HepG2 (cell line): ENCODE results near the gene ARHGEF1. TPM values are rescaled to one million over a fixed set of nuclear protein-coding genes. Genes with fewer than 3 reads are reported as not detected.
A peak's percentile ranks its signal among the peaks of the same experiment; 100 is the strongest.

Source experiments
- ATAC-seq: fragments of 200-7000 bp; cut with Tn5 transposase; 3 replicates; pipeline ENCODE4 v1.9.1; 2020; ENCODE audit warnings: mild to moderate bottlenecking, moderate library complexity
- BruUV-seq: library from RNA; stranded (reverse); fragments of 400-500 nt; replicated peaks from 2 replicates; lab custom pipeline; 2021; lab: Mats Ljungman, UMichigan
- CTCF ChIA-PET: fragments of 300-600 bp; formaldehyde crosslinking; extraction: SDS; loops from one replicate; lab custom pipeline; 2021; ENCODE audit warnings: low total read pairs, inconsistent platforms, low intra/inter-chr PET ratio; lab: Yijun Ruan, JAX
- POLR2A ChIA-PET: fragments of 350-600 bp; sonication (Branson Sonifier 250); formaldehyde crosslinking; loops from one replicate; lab custom pipeline; 2020; ENCODE audit warnings: antibody characterized with exemption, inconsistent platforms; lab: Yijun Ruan, JAX
- DNase-seq: peaks from one replicate; pipeline ENCODE4 v3.0.0-alpha.2; 2015; ENCODE audit warnings: low spot score
- FAIRE-seq: peaks from 3 replicates; lab custom pipeline; 2011; peaks lifted over from hg19 to GRCh38; lab: Jason Lieb, UNC
- H2AFZ ChIP-seq: one replicate; pipeline ENCODE4 v1.6.1; 2011; ENCODE audit warnings: low read length, inconsistent platforms
- H3K27ac ChIP-seq: fragments of 300-600 bp; 3 replicates; pipeline ENCODE4 v1.8.0; 2011; ENCODE audit warnings: mixed run types, mild to moderate bottlenecking, mixed read lengths, low read length, inconsistent platforms; ENCODE audit not compliant: insufficient read depth; ENCODE audit errors: extremely low read length
- H3K27me3 ChIP-seq, 2 experiments: fragments of 200-600 bp in 1 of 2; 2 replicates in 1 of 2; 3 replicates in 1 of 2; pipeline versions ENCODE4 v1.6.0 to v1.8.0; 2011; ENCODE audit warnings: low read length in 2 of 2, mild to moderate bottlenecking in 2 of 2, moderate library complexity in 2 of 2, inconsistent platforms in 1 of 2; ENCODE audit not compliant: insufficient read depth in 2 of 2, control insufficient read depth in 1 of 2
- H3K36me3 ChIP-seq, 2 experiments: fragments of 200-600 bp in 1 of 2; replicated peaks in 1 of 2; 2 replicates in 1 of 2; 3 replicates in 1 of 2; pipeline versions ENCODE4 v1.5.1 to v1.8.0; 2011; ENCODE audit warnings: low read length in 2 of 2, inconsistent platforms in 1 of 2; ENCODE audit not compliant: insufficient read depth in 2 of 2, control insufficient read depth in 1 of 2
- H3K4me1 ChIP-seq: 2 replicates; pipeline ENCODE4 v1.5.1; 2012; ENCODE audit warnings: low read length, inconsistent platforms; ENCODE audit not compliant: insufficient read depth
- H3K4me2 ChIP-seq: 2 replicates; pipeline ENCODE4 v1.6.0; 2011; ENCODE audit warnings: low read depth, low read length, inconsistent platforms
- H3K4me3 ChIP-seq, 3 experiments: fragments of 200-600 bp in 1 of 3; sonication (generic), shearing (Covaris generic) in 1 of 3; replicated peaks in 1 of 3; 2 replicates each; pipeline ENCODE4 v1.5.1; 2011 to 2016; ENCODE audit warnings: low read length in 3 of 3, inconsistent platforms in 2 of 3, low read depth in 2 of 3, mild to moderate bottlenecking in 2 of 3, control low read depth in 1 of 3, mixed read lengths in 1 of 3; ENCODE audit not compliant: insufficient read depth in 1 of 3
- H3K79me2 ChIP-seq: one replicate; pipeline ENCODE4 v1.6.1; 2011; ENCODE audit warnings: low read length, inconsistent platforms; ENCODE audit not compliant: insufficient read depth
- H3K9ac ChIP-seq: 2 replicates; pipeline ENCODE4 v1.6.0; 2011; ENCODE audit warnings: mild to moderate bottlenecking, low read depth, low read length, inconsistent platforms; ENCODE audit not compliant: insufficient read depth
- H3K9me3 ChIP-seq: 2 replicates; pipeline ENCODE4 v1.5.1; 2012; ENCODE audit warnings: mild to moderate bottlenecking, low read length
- H4K20me1 ChIP-seq: 2 replicates; pipeline ENCODE4 v1.6.0; 2011; ENCODE audit warnings: inconsistent platforms, mild to moderate bottlenecking, low read length, moderate library complexity; ENCODE audit not compliant: insufficient read depth
- ATF7-NPFF ChIP-seq: sonication (generic); formaldehyde crosslinking; IDR thresholded peaks from 2 replicates; pipeline ENCODE4 v1.8.1; 2023; ENCODE audit warnings: mild to moderate bottlenecking, low read depth, missing genetic modification reagents, moderate library complexity
- BHLHE40 ChIP-seq: IDR thresholded peaks from 2 replicates; pipeline ENCODE4 v1.6.1; 2011; ENCODE audit warnings: low read length, improper control_type of control experiment
- CBX5 ChIP-seq: sonication (generic); formaldehyde crosslinking; IDR thresholded peaks from 2 replicates; pipeline ENCODE4 v1.4.0; 2020; ENCODE audit warnings: missing genetic modification reagents, borderline replicate concordance
- EED ChIP-seq: sonication (generic); formaldehyde crosslinking; IDR thresholded peaks from 2 replicates; pipeline ENCODE4 v1.5.0; 2020; ENCODE audit warnings: mild to moderate bottlenecking, missing genetic modification reagents
- FOXK2 ChIP-seq: fragments of 450-650 bp; IDR thresholded peaks from 2 replicates; pipeline ENCODE4 v1.6.1; 2016
- HOXA9 ChIP-seq: sonication (generic); formaldehyde crosslinking; IDR thresholded peaks from 2 replicates; pipeline ENCODE4 v1.8.1; 2022; ENCODE audit warnings: missing genetic modification reagents, mild to moderate bottlenecking, moderate library complexity, borderline replicate concordance
- KLF9 ChIP-seq: IDR thresholded peaks from 2 replicates; pipeline ENCODE4 v1.6.1; 2016; ENCODE audit warnings: low read depth
- MTF1 ChIP-seq: sonication (generic); formaldehyde crosslinking; IDR thresholded peaks from 2 replicates; pipeline ENCODE4 v1.5.0; 2020; ENCODE audit warnings: missing genetic modification reagents
- POGK ChIP-seq: sonication (generic); formaldehyde crosslinking; conservative IDR thresholded peaks from 2 replicates; pipeline ENCODE4 v1.8.0; 2022; ENCODE audit warnings: mild to moderate bottlenecking, moderate library complexity, missing genetic modification reagents
- PPARG ChIP-seq: conservative IDR thresholded peaks from 2 replicates; pipeline ENCODE4 v1.6.1; 2016; ENCODE audit warnings: missing biosample characterization, missing genetic modification reagents
- PRPF4 ChIP-seq: fragments of 200-400 bp; formaldehyde crosslinking; IDR thresholded peaks from 2 replicates; pipeline ENCODE4 v1.6.1; 2016; ENCODE audit warnings: low read length, low read depth; ENCODE audit not compliant: poor library complexity, severe bottlenecking
- RFXAP ChIP-seq: sonication (generic); formaldehyde crosslinking; IDR thresholded peaks from 2 replicates; pipeline ENCODE4 v1.4.0; 2020; ENCODE audit warnings: missing genetic modification reagents, borderline replicate concordance
- SMAD1 ChIP-seq: sonication (generic); formaldehyde crosslinking; IDR thresholded peaks from 2 replicates; pipeline ENCODE4 v1.4.0; 2020; ENCODE audit warnings: missing genetic modification reagents, low read depth, mild to moderate bottlenecking, borderline replicate concordance
- TAF1 ChIP-seq: sonication (generic); formaldehyde crosslinking; IDR thresholded peaks from 2 replicates; pipeline ENCODE4 v1.4.0; 2020; ENCODE audit warnings: missing genetic modification reagents
- U2AF1 ChIP-seq: fragments of 200-400 bp; formaldehyde crosslinking; optimal IDR thresholded peaks from 2 replicates; pipeline ENCODE3; 2017; ENCODE audit warnings: mild to moderate bottlenecking, low read depth, low read length
- U2AF2 ChIP-seq: fragments of 200-400 bp; formaldehyde crosslinking; IDR thresholded peaks from 2 replicates; pipeline ENCODE4 v1.6.1; 2017; ENCODE audit warnings: low read depth, mild to moderate bottlenecking, low read length
- ZFP1 ChIP-seq: IDR thresholded peaks from 2 replicates; pipeline ENCODE4 v1.6.1; 2016
- ZFX ChIP-seq: sonication (generic); formaldehyde crosslinking; IDR thresholded peaks from 2 replicates; pipeline ENCODE4 v1.4.0; 2020; ENCODE audit warnings: mild to moderate bottlenecking, low read depth, missing genetic modification reagents, moderate library complexity
- ZFY ChIP-seq: sonication (generic); formaldehyde crosslinking; IDR thresholded peaks from 2 replicates; pipeline ENCODE4 v1.4.0; 2020; ENCODE audit warnings: missing genetic modification reagents
- ZKSCAN8 ChIP-seq: IDR thresholded peaks from 2 replicates; pipeline ENCODE4 v1.6.1; 2016; ENCODE audit warnings: borderline replicate concordance, missing genetic modification reagents, missing compliant biosample characterization
- ZMYM2 ChIP-seq: sonication (generic); formaldehyde crosslinking; IDR thresholded peaks from 2 replicates; pipeline ENCODE4 v1.8.0; 2022; ENCODE audit warnings: mild to moderate bottlenecking, missing genetic modification reagents
- ZNF121 ChIP-seq: sonication (generic); formaldehyde crosslinking; IDR thresholded peaks from 2 replicates; pipeline ENCODE4 v1.5.0; 2020; ENCODE audit warnings: mild to moderate bottlenecking, missing genetic modification reagents
- ZNF205 ChIP-seq: IDR thresholded peaks from 2 replicates; pipeline ENCODE4 v1.6.1; 2018; ENCODE audit warnings: missing biosample characterization, missing genetic modification reagents
- ZNF850 ChIP-seq: sonication (generic); formaldehyde crosslinking; conservative IDR thresholded peaks from 2 replicates; pipeline ENCODE4 v1.9.0; 2021; ENCODE audit warnings: mild to moderate bottlenecking, missing genetic modification reagents
- WGBS: methylation state at CpG from one replicate; pipeline ENCODE4 v1.1.6; 2017; ENCODE audit warnings: low lambda C conversion rate; 5-methylcytosine and 5-hydroxymethylcytosine counted together
- in situ Hi-C: cut with HindIII; loops from 2 replicates; pipeline ENCODE4 v1.10.0; 2017; ENCODE audit warnings: low pct_unique_long_range_greater_than_20kb; ENCODE audit not compliant: extremely low pct_ligation_motif_present
- intact Hi-C: fragments of 100-400 bp; cut with micrococcal nuclease; formaldehyde crosslinking; loops from one replicate; pipeline ENCODE4 v1.10.0; 2022; ENCODE audit not compliant: unreplicated experiment
- polyA plus RNA-seq, 8 experiments: library from polyadenylated mRNA; depleted of rRNA in 3 of 8; stranded (reverse) in 7 of 8; unstranded in 1 of 8; fragments of >200 nt; fragmentation: Illumina TruSeq in 4 of 8; extraction: Trizol in 4 of 8; gene quantifications; 2 replicates each; pipeline versions ENCODE4 v1.2.1 to v1.2.3, GENCODE V29; 2011 to 2016; ENCODE audit warnings: low read depth in 4 of 8, missing spikeins in 1 of 8, mixed read lengths in 1 of 8; ENCODE audit not compliant: insufficient read depth in 1 of 8
- total RNA-seq, 5 experiments: library from RNA; depleted of rRNA; stranded (reverse); fragments of >200 nt; fragmentation: Illumina TruSeq; extraction: Trizol; gene quantifications; 2 replicates each; pipeline ENCODE4 v1.2.3, GENCODE V29; 2016; ENCODE audit warnings: low read depth in 1 of 5
- TF ChIP-seq, protein P1 (sequence below): sonication (generic); formaldehyde crosslinking; IDR thresholded peaks from 2 replicates; pipeline ENCODE4 v1.4.0; 2020; ENCODE audit warnings: missing genetic modification reagents, low read depth, mild to moderate bottlenecking, borderline replicate concordance

Gene ARHGEF1
- total and polyA plus RNA-seq, 2 of the 13 experiments (the other 11 are each of a cell fraction or from before 2014, with no cell fraction given), result 33.7 to 34.7 TPM

DNA sequence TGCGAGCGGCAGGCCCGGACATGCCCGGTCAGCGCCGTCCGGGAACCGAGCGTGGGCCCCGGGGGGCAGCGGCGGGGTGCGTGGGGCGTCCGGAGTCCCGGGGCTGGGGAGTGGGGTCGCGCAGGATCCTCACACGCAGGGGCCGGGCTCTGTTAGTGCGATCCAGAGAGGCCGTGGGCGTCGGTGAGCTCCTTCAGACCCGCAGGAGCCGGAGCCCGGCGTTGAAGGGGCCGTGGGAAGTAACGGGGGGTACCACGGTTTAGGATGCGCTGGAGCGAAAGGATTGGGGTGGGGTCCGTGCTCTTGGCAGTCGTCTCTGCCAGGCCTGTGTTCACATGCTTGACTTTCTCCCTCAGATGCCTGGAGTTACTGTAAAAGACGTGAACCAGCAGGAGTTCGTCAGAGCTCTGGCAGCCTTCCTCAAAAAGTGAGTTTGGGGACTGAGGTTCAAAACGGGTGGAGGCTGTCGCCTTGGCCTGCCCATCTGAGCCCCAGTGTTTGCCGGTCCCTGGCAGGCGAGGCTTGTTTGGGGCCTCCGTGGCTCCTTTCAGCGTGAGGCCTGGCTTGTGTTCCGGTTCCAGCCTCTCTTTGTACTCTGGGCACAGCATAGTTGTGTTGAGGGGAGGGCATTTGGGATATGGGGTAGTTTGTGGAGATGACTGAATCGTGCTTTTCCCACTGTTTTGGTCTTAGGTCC is 22.4 kb upstream of the ARHGEF1 start:
- FAIRE-seq, result no peak
- ChIA-PET CTCF (no interaction called here), POLR2A (interaction anchor here (0.7 to 3.6 kb wide), 13 partner anchors 10 to 668 kb away, joined by 3 to 72 read pairs (median 5); partner anchors contain the start of genes CEACAM1, DMAC2, HNRNPUL1 and RABAC1)
- no peak overlapping the region for H2AFZ ChIP-seq
- H3K27ac ChIP-seq, result peak overlapping the region; percentile 84
- H3K9ac ChIP-seq, result peak overlapping the region; percentile 99
- peaks cover 23 to 48% of the 10 kb centered on the region in 2 experiments for H3K36me3 ChIP-seq
- H3K9me3 ChIP-seq, result no peaks in the 10 kb centered on the region
- no TSS peak for BruUV-seq
- peaks cover 47% of the 10 kb centered on the region for H4K20me1 ChIP-seq
- peaks cover 54% of the 10 kb centered on the region for H3K79me2 ChIP-seq
- H3K27me3 ChIP-seq, result peaks cover 0 to 4% of the 10 kb centered on the region in 2 experiments; a peak in 1 of 5 replicates
- H3K4me1 ChIP-seq, result peaks cover 52% of the 10 kb centered on the region
- no peak for ATAC-seq
- WGBS, result 1% methylated on average over 14 of the region's 45 CpGs
- in situ Hi-C loops (no loop called here), intact Hi-C loops (no loop called here)
- peak overlapping the region; percentile 87 for H3K4me2 ChIP-seq
- DNase-seq, result no peak
- H3K4me3 ChIP-seq, result peak overlapping the region; percentile 85 to 99 (median 95)
- TF ChIP-seq FOXK2 (no peak), PRPF4 (no peak), PPARG (CRISPR knock-in tag) (no peak), TAF1 (CRISPR knock-in tag) (no peak), ZFP1 (CRISPR knock-in tag) (no peak), ZKSCAN8 (CRISPR knock-in tag) (no peak), EED (CRISPR knock-in tag) (no peak), KLF9 (CRISPR knock-in tag) (no peak), ZNF121 (no peak), MTF1 (CRISPR knock-in tag) (no peak), SMAD1 (CRISPR knock-in tag) (no peak), CBX5 (CRISPR knock-in tag) (no peak), ZMYM2 (CRISPR knock-in tag) (no peak), RFXAP (CRISPR knock-in tag) (no peak), BHLHE40 (no peak), HOXA9 (no peak), ZFX (no peak), U2AF1 (peak; percentile 58), ATF7-NPFF (CRISPR knock-in tag) (no peak), ZNF850 (CRISPR knock-in tag) (no peak), ZNF205 (CRISPR knock-in tag) (no peak; the same call in 1 of the 2 replicates), POGK (CRISPR knock-in tag) (peak; percentile 7; the same call in 1 of the 2 replicates), ZFY (peak; percentile 16; the same call in 1 of the 2 replicates), U2AF2 (no peak)
- TF ChIP-seq, protein P1, sequence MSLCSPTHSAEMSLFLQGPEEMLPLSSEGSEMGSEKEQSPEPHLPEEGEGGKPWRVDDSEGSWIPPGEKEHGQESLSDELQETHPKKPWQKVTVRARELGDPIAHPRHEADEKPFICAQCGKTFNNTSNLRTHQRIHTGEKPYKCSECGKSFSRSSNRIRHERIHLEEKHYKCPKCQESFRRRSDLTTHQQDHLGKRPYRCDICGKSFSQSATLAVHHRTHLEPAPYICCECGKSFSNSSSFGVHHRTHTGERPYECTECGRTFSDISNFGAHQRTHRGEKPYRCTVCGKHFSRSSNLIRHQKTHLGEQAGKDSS (CRISPR knock-in tag), result no peak
